RWPE1 (cell line): ENCODE data around the gene FBXL15.
A peak's percentile ranks its signal among the peaks of the same experiment; 100 is the strongest.

Experiments
- CTCF ChIA-PET: fragments of 350-600 bp; sonication (Branson Sonifier 250); formaldehyde crosslinking; extraction: SDS; loops from one replicate; lab custom pipeline; 2021; lab: Yijun Ruan, JAX
- POLR2A ChIA-PET: fragments of 400-600 bp; formaldehyde crosslinking; extraction: SDS; loops from one replicate; lab custom pipeline; 2020; ENCODE audit warnings: antibody characterized with exemption; ENCODE audit not compliant: low non-redundant PET; lab: Yijun Ruan, JAX
- DNase-seq: peaks from one replicate; pipeline ENCODE4 v3.0.0; 2012; ENCODE audit warnings: low spot score
- H3K27ac ChIP-seq: fragments of 450-650 bp; 2 replicates; pipeline ENCODE4 v1.5.1; 2017
- TF ChIP-seq, protein P1 (sequence below): fragments of 450-650 bp; conservative IDR thresholded peaks from 2 replicates; pipeline ENCODE4 v1.5.1; 2017; ENCODE audit warnings: low read depth, mild to moderate bottlenecking

The FBXL15 gene

DNA sequence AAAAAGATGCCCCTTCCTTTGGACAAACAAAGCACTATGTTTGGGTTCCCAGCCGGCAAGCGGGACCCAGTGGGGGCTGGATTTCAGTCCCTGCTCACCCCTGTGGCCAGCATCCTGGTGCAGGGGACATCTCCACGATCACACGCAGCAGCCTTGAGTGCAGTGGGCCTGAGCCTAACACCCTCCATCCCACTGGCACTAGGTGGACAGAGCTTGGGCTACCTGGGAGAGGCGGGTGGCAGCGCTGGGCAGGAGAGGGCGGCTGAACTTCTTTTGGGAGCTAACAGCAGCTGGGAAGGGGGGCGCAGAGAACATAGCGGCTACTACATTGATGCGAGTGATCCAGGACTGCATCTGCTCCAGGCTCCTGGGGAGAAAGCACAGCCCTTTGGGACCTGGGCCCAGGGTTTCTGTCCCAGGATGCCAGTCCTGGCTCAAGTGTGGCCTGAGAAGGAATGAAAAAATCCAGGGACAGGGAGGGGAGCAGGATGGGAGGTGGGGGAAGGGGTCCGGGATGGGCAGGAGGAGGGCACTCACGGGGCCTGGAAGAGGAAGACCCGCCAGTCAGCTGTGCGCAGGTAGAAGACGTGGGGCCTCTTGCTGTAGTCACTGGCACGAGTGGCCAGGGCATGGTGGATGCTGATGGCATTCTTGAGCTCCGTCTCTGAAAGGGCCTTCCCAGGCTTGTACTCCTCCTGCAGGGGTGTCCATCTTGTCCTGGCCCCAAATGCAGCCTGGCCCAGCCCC, 16.1 kb upstream of the FBXL15 start:
- no peak for DNase-seq
- TF ChIP-seq, protein P1, sequence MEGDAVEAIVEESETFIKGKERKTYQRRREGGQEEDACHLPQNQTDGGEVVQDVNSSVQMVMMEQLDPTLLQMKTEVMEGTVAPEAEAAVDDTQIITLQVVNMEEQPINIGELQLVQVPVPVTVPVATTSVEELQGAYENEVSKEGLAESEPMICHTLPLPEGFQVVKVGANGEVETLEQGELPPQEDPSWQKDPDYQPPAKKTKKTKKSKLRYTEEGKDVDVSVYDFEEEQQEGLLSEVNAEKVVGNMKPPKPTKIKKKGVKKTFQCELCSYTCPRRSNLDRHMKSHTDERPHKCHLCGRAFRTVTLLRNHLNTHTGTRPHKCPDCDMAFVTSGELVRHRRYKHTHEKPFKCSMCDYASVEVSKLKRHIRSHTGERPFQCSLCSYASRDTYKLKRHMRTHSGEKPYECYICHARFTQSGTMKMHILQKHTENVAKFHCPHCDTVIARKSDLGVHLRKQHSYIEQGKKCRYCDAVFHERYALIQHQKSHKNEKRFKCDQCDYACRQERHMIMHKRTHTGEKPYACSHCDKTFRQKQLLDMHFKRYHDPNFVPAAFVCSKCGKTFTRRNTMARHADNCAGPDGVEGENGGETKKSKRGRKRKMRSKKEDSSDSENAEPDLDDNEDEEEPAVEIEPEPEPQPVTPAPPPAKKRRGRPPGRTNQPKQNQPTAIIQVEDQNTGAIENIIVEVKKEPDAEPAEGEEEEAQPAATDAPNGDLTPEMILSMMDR, result no peak
- ChIA-PET POLR2A (no interaction called here), CTCF (interaction anchor here (0.6 to 8.9 kb wide), 9 partner anchors 10 to 1138 kb away, joined by 3 to 79 read pairs (median 7); partner anchors contain the start of genes CUEDC2 and FBXL15)
- peak overlapping the region; percentile 6; the same call in 1 of the 2 replicates for H3K27ac ChIP-seq

DNA sequence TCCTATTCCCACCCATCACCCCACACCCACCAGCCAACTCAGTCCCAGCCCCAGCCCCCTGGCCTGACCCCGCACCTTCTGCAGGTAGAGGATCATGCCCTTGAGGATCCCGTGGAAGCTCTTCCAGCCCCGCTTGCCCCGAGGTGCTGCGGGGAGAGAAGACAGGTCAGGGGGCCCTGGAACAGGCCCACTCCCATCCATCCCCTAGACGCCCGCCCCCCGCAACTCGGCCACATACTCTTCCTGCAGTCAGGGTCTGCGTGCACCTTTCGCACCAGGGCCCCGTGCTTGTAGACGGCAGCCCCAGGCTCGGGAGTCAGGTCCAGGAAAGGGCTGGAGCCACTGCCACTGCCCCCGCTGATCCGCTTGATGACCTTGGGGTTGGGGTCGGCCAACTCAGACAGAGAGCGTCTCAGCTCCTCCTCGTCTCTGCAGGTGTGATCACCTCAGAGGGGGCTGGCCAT, 15.5 kb upstream of the FBXL15 start:
- TF ChIP-seq, protein P1, result no peak
- H3K27ac ChIP-seq, result no peak overlapping the region
- DNase-seq, result no peak
- ChIA-PET POLR2A (no interaction called here), CTCF (interaction anchor here (1.1 to 8.9 kb wide), 6 partner anchors 11 to 236 kb away, joined by 3 to 79 read pairs (median 14); partner anchors contain the start of genes CUEDC2 and FBXL15)

DNA sequence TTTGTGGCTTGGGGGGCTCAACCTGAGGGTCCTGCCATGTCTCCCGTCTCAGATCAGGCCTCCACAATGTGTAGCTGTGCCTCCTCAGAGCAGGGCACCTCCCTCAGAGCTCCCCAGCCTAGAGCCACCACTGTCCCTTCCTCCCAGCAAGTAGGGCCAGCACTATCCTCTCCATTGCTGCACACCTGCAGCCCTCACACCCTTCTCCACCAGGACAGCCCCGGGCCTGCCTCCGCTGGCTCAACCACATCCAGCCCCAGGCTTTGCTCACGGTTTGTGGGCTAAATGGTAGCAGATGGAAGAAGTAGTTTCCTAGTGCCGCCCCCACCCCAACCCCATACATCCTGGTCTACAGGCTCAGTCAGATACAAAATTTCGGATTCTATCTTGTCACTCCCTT, 15.0 kb upstream of the FBXL15 start:
- no peak overlapping the region for H3K27ac ChIP-seq
- TF ChIP-seq, protein P1, result no peak
- no peak for DNase-seq
- ChIA-PET CTCF (interaction anchor here (0.6 to 8.9 kb wide), 4 partner anchors 11 to 412 kb away, joined by 4 to 79 read pairs (median 29); partner anchors contain the start of gene FBXL15), POLR2A (no interaction called here)

DNA sequence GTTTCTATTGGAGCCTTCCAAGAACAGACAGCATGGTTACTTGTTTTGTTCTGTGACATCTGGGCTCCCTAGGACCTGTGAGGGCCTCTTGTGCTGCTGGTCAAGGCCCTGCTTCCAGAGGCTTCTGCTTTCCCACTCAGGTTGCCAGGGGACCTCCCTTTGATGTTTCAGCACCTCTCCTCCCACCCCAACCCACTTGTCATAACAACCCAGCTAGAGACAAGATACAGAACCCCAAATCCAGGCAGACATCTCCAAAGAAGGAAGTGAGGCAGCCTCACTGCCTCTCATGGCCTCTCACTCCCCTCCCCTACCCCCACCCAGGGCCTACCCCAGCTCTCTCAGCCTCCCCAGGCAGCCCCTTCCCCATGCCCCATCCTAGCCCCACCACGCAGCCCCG, 13.8 kb upstream of the FBXL15 start:
- TF ChIP-seq, protein P1, result no peak
- CTCF ChIA-PET, result interaction anchor here (0.5 to 1.3 kb wide), 3 partner anchors 16 to 287 kb away, joined by 3 to 4 read pairs (median 3); no protein-coding TSS in a partner anchor
- POLR2A ChIA-PET, result no interaction called here
- H3K27ac ChIP-seq, result no peak overlapping the region
- no peak for DNase-seq

DNA sequence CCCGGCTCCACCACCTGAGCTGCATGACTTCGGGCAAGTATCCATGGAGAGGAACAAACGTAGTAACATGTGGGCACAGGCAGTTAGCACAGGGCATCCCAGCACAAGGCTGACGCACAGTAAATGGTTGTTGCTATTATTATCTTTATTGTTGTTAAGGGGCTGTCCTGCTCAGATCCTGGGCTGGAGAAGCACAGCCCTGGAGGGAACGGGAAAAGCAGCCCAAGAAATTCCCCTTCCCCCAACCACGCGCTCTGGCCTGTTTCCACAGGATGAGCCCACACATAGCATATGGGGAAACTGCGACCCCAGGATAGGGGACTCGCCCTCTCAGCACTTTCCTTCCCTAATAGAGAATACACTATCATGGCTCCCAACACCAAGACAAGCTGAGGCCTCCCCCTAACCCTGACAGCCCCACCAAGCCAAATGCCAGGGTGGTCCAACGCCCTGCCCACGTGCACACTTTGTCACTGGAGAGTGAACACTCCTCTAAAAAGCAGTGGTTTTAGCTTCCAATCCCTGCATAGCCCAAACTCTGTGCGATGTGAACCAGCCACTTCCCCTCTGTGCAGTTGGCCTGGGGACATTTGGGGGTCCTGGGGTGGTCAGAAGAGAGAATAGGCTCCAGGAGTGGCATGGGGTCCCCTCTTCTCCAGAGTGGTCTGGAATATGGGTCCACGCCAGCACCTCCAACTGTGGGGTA, 13.1 kb upstream of the FBXL15 start:
- CTCF ChIA-PET, result interaction anchor here (0.6 to 1.3 kb wide), 2 partner anchors 15 to 271 kb away, joined by 3 to 4 read pairs; no protein-coding TSS in a partner anchor
- no peak overlapping the region for H3K27ac ChIP-seq
- no peak for DNase-seq
- POLR2A ChIA-PET, result no interaction called here
- TF ChIP-seq, protein P1, result no peak

DNA sequence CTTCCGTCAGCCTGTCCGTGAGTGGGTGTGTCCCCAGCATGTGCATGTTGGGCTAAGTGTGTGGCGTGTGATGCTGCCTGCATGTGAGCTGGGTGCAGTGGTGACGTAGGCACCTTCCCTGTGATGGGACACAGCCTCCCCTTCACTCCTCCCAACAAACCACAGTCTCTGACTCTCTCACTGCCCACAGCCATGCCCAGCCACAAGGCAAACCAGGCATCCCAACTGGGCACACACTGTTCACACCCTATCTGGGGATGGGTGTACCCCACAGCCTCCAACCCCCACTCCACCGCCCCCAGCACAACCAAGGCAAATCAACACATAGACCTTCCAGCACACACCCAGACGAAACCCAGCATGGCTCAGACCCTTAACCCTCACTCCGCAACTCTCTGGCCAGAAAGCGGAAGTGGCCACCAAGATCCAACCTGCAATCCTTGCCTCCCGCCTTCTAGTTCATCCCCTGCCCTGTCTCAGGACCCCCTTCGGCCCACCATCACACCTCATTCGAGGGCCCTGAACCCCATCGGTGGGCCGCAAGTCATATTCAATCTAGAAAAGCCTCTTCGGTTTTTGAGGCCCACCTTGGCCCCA, 12.4 kb upstream of the FBXL15 start:
- ChIA-PET POLR2A (no interaction called here), CTCF (no interaction called here)
- TF ChIP-seq, protein P1, result no peak
- no peak overlapping the region for H3K27ac ChIP-seq
- no peak for DNase-seq
